Activated CD4-positive, alpha-beta memory T cell treated with anti-CD3 and anti-CD28 coated beads for 36 hours (primary cell): Measurements from ENCODE around the gene CNOT6. TPM values are rescaled to one million over a fixed set of nuclear protein-coding genes. Genes with fewer than 3 reads are reported as not detected.
"Not testable (repeated sequence)": the region's sequence is repeated elsewhere in the genome, so short reads cannot be mapped to it uniquely, and the experiment has no call there.

Source experiments
- CTCF ChIA-PET: fragments of 350-600 bp; sonication (Branson Sonifier 250); formaldehyde crosslinking; loops from one replicate; lab custom pipeline; 2021; ENCODE audit warnings: antibody characterized with exemption, inconsistent platforms; lab: Charles Lee
- POLR2A ChIA-PET: fragments of 350-600 bp; sonication (Branson Sonifier 250); formaldehyde crosslinking; loops from one replicate; lab custom pipeline; 2021; ENCODE audit warnings: antibody characterized with exemption; lab: Charles Lee
- DNase-seq: peaks from one replicate; pipeline ENCODE4 v3.0.0-alpha.2; 2020
- H3K27ac Mint-ChIP-seq: one replicate; pipeline ENCODE4 v1.8.0; 2021; ENCODE audit warnings: mixed read lengths
- H3K27me3 Mint-ChIP-seq: one replicate; pipeline ENCODE4 v1.8.0; 2021; ENCODE audit warnings: mixed read lengths
- H3K36me3 Mint-ChIP-seq: one replicate; pipeline ENCODE4 v1.8.0; 2021; ENCODE audit warnings: mixed read lengths
- H3K4me1 Mint-ChIP-seq: one replicate; pipeline ENCODE4 v1.8.0; 2021; ENCODE audit warnings: low read depth, mixed read lengths
- H3K4me3 Mint-ChIP-seq: one replicate; pipeline ENCODE4 v1.8.0; 2021; ENCODE audit warnings: mild to moderate bottlenecking, mixed read lengths
- H3K9me3 Mint-ChIP-seq: one replicate; pipeline ENCODE4 v1.8.0; 2021; ENCODE audit warnings: mixed read lengths
- intact Hi-C: fragments of 100-400 bp; cut with micrococcal nuclease; formaldehyde crosslinking; loops from one replicate; pipeline ENCODE4 v1.15.1; 2023
- total RNA-seq, 2 experiments: library from RNA; stranded (reverse); gene quantifications; one replicate each; pipeline ENCODE4 v1.2.3, GENCODE V29; 2021

CNOT6 gene
- total RNA-seq = 10 to 100 TPM; 32.0 to 35.2 TPM

GRCh38 chr5:180494060-180494509 lies at the start of gene CNOT6:
Gene CNOT6, plus strand, starts transcription at chr5:180494379. Its CDS starts 34,898 bp downstream, at chr5:180529277.
- peaks cover 6% of the 10 kb centered on the region for H3K36me3 Mint-ChIP-seq
- DNase-seq = peak; percentile 95
- peak within 1 kb of the TSS; percentile 82 for H3K27ac Mint-ChIP-seq
- H3K4me3 Mint-ChIP-seq = peak within 1 kb of the TSS; percentile 84
- H3K9me3 Mint-ChIP-seq = no peaks in the 10 kb centered on the region
- POLR2A ChIA-PET = no interaction called here
- CTCF ChIA-PET = no interaction called here
- H3K27me3 Mint-ChIP-seq = no peaks in the 10 kb centered on the region
- peaks cover 32% of the 10 kb centered on the region for H3K4me1 Mint-ChIP-seq
- intact Hi-C loops = loop anchor here (2.0 to 10.0 kb wide), 4 partner anchors 111 to 751 kb away; partner anchors contain the start of genes MAPK9, MGAT1 and RACK1

- CTCF ChIA-PET = no interaction called here
- DNase-seq = no peak
- Mint-ChIP-seq H3K4me3 (no peak overlapping the region), H3K9me3 (no peaks in the 10 kb centered on the region), H3K36me3 (no peaks in the 10 kb centered on the region), H3K27ac (no peak overlapping the region), H3K4me1 (no peaks in the 10 kb centered on the region), H3K27me3 (peaks cover 30% of the 10 kb centered on the region)
- intact Hi-C loops = no loop called here
- POLR2A ChIA-PET = no interaction called here
These were observed 39.4 kb upstream of the CNOT6 start for GRCh38 chr5:180454752-180455151.

GRCh38 chr5:180455872-180456271 lies 38.3 kb upstream of the CNOT6 start:
- DNase-seq = no peak
- H3K36me3 Mint-ChIP-seq = no peaks in the 10 kb centered on the region
- ChIA-PET POLR2A (no interaction called here), CTCF (no interaction called here)
- H3K27me3 Mint-ChIP-seq = peaks cover 26% of the 10 kb centered on the region
- no peak overlapping the region for H3K27ac Mint-ChIP-seq
- H3K4me3 Mint-ChIP-seq = no peak overlapping the region
- H3K9me3 Mint-ChIP-seq = no peaks in the 10 kb centered on the region
- no peaks in the 10 kb centered on the region for H3K4me1 Mint-ChIP-seq
- intact Hi-C loops = no loop called here

- intact Hi-C loops = no loop called here
- Mint-ChIP-seq H3K27ac (no peak overlapping the region), H3K4me1 (no peaks in the 10 kb centered on the region), H3K9me3 (no peaks in the 10 kb centered on the region), H3K36me3 (no peaks in the 10 kb centered on the region), H3K4me3 (no peak overlapping the region), H3K27me3 (peaks cover 17% of the 10 kb centered on the region)
- POLR2A ChIA-PET = no interaction called here
- DNase-seq = no peak
- CTCF ChIA-PET = no interaction called here
These were observed 37.4 kb upstream of the CNOT6 start for GRCh38 chr5:180456792-180457191.

GRCh38 chr5:180458852-180459673 lies 35.1 kb upstream of the CNOT6 start:
- CTCF ChIA-PET = interaction anchor here (1.1 kb wide), 1 partner anchor 181 kb away, joined by 3 read pairs; no protein-coding TSS in a partner anchor
- intact Hi-C loops = not testable (repeated sequence)

GRCh38 chr5:180459674-180460142 lies 34.5 kb upstream of the CNOT6 start:
- POLR2A ChIA-PET, H3K4me3 Mint-ChIP-seq, intact Hi-C loops, H3K27me3 Mint-ChIP-seq, H3K9me3 Mint-ChIP-seq, H3K36me3 Mint-ChIP-seq, H3K4me1 Mint-ChIP-seq, H3K27ac Mint-ChIP-seq, DNase-seq: not testable (repeated sequence)
- CTCF ChIA-PET = interaction anchor here (1.1 kb wide), 1 partner anchor 182 kb away, joined by 3 read pairs; no protein-coding TSS in a partner anchor

More at GRCh38 chr5:180458852-180459673, 35.1 kb upstream of the CNOT6 start:
- H3K27me3 Mint-ChIP-seq, H3K27ac Mint-ChIP-seq, POLR2A ChIA-PET, DNase-seq, H3K4me1 Mint-ChIP-seq, H3K36me3 Mint-ChIP-seq, H3K9me3 Mint-ChIP-seq, H3K4me3 Mint-ChIP-seq: not testable (repeated sequence)

- POLR2A ChIA-PET = no interaction called here
- Mint-ChIP-seq H3K4me1 (no peaks in the 10 kb centered on the region), H3K27ac (no peak overlapping the region), H3K27me3 (no peaks in the 10 kb centered on the region), H3K4me3 (no peak overlapping the region), H3K36me3 (no peaks in the 10 kb centered on the region), H3K9me3 (no peaks in the 10 kb centered on the region)
- intact Hi-C loops = no loop called here
- CTCF ChIA-PET = no interaction called here
- no peak for DNase-seq
These were observed 33.3 kb upstream of the CNOT6 start for GRCh38 chr5:180460834-180461233.

GRCh38 chr5:180461303-180461702 lies 32.9 kb upstream of the CNOT6 start:
- no peaks in the 10 kb centered on the region for H3K36me3 Mint-ChIP-seq
- no peak overlapping the region for H3K4me3 Mint-ChIP-seq
- H3K27me3 Mint-ChIP-seq = no peaks in the 10 kb centered on the region
- H3K4me1 Mint-ChIP-seq = no peaks in the 10 kb centered on the region
- POLR2A ChIA-PET = no interaction called here
- H3K27ac Mint-ChIP-seq = no peak overlapping the region
- intact Hi-C loops = no loop called here
- H3K9me3 Mint-ChIP-seq = no peaks in the 10 kb centered on the region
- DNase-seq = no peak
- CTCF ChIA-PET = interaction anchor here (0.7 to 1.2 kb wide), 2 partner anchors 10 to 106 kb away, joined by 3 to 4 read pairs; no protein-coding TSS in a partner anchor

- Mint-ChIP-seq H3K27ac (no peak overlapping the region), H3K4me1 (no peaks in the 10 kb centered on the region), H3K9me3 (no peaks in the 10 kb centered on the region), H3K27me3 (no peaks in the 10 kb centered on the region), H3K36me3 (no peaks in the 10 kb centered on the region), H3K4me3 (no peak overlapping the region)
- intact Hi-C loops = no loop called here
- CTCF ChIA-PET = no interaction called here
- POLR2A ChIA-PET = no interaction called here
- no peak for DNase-seq
These were observed 30.8 kb upstream of the CNOT6 start for GRCh38 chr5:180463216-180463900.

- intact Hi-C loops = no loop called here
- Mint-ChIP-seq H3K36me3 (no peaks in the 10 kb centered on the region), H3K27me3 (no peaks in the 10 kb centered on the region), H3K4me3 (no peak overlapping the region), H3K9me3 (no peaks in the 10 kb centered on the region), H3K27ac (no peak overlapping the region), H3K4me1 (no peaks in the 10 kb centered on the region)
- no peak for DNase-seq
- CTCF ChIA-PET = no interaction called here
- POLR2A ChIA-PET = no interaction called here
These were observed 30.1 kb upstream of the CNOT6 start for GRCh38 chr5:180463916-180464602.

GRCh38 chr5:180464603-180464970 lies 29.6 kb upstream of the CNOT6 start:
- POLR2A ChIA-PET = no interaction called here

GRCh38 chr5:180465052-180465451 lies 29.1 kb upstream of the CNOT6 start:
- H3K9me3 Mint-ChIP-seq, DNase-seq, intact Hi-C loops, H3K4me1 Mint-ChIP-seq, H3K4me3 Mint-ChIP-seq, H3K36me3 Mint-ChIP-seq, POLR2A ChIA-PET, H3K27ac Mint-ChIP-seq, CTCF ChIA-PET, H3K27me3 Mint-ChIP-seq: not testable (repeated sequence)

More at GRCh38 chr5:180464603-180464970, 29.6 kb upstream of the CNOT6 start:
- H3K9me3 Mint-ChIP-seq = no peaks in the 10 kb centered on the region
- intact Hi-C loops = no loop called here
- no peaks in the 10 kb centered on the region for H3K36me3 Mint-ChIP-seq
- H3K4me1 Mint-ChIP-seq = no peaks in the 10 kb centered on the region
- no peaks in the 10 kb centered on the region for H3K27me3 Mint-ChIP-seq
- CTCF ChIA-PET = no interaction called here
- H3K27ac Mint-ChIP-seq = no peak overlapping the region
- no peak overlapping the region for H3K4me3 Mint-ChIP-seq
- DNase-seq = no peak
